GM23248 (cell line): Measurements from ENCODE around the gene RABL6. TPM values are rescaled to one million over a fixed set of nuclear protein-coding genes. Genes with fewer than 3 reads are reported as not detected.
A peak's percentile ranks its signal among the peaks of the same experiment; 100 is the strongest.
"Not testable (repeated sequence)": the region's sequence is repeated elsewhere in the genome, so short reads cannot be mapped to it uniquely, and the experiment has no call there.

ENCODE experiments used
- DNase-seq: peaks from one replicate; pipeline ENCODE4 v3.0.0-alpha.2; 2015
- H2AFZ ChIP-seq: fragments of 200-600 bp; sonication (generic); 2 replicates; pipeline ENCODE4 v1.6.1; 2016; ENCODE audit warnings: antibody characterized with exemption
- H3F3A ChIP-seq: fragments of 200-600 bp; sonication (generic); 2 replicates; pipeline ENCODE4 v1.6.1; 2016; ENCODE audit warnings: mild to moderate bottlenecking, antibody characterized with exemption, mixed run types; ENCODE audit not compliant: insufficient read depth
- H3K27ac ChIP-seq: fragments of 200-600 bp; sonication (generic); 2 replicates; pipeline ENCODE4 v1.5.1; 2016; ENCODE audit warnings: mild to moderate bottlenecking
- H3K27me3 ChIP-seq: fragments of 200-600 bp; sonication (generic); replicated peaks from 2 replicates; pipeline ENCODE4 v1.6.1; 2016; ENCODE audit warnings: mild to moderate bottlenecking; ENCODE audit not compliant: insufficient read depth
- H3K36me3 ChIP-seq: fragments of 200-600 bp; sonication (generic); 2 replicates; pipeline ENCODE4 v1.6.1; 2016; ENCODE audit warnings: low read depth, mild to moderate bottlenecking
- H3K4me1 ChIP-seq: fragments of 200-600 bp; sonication (generic); 2 replicates; pipeline ENCODE4 v1.6.1; 2016; ENCODE audit warnings: mild to moderate bottlenecking; ENCODE audit not compliant: insufficient read depth
- H3K4me2 ChIP-seq: fragments of 200-600 bp; sonication (generic); one replicate; pipeline ENCODE4 v1.6.1; 2016; ENCODE audit warnings: mild to moderate bottlenecking; ENCODE audit not compliant: unreplicated experiment
- H3K4me3 ChIP-seq: fragments of 200-600 bp; sonication (generic); 2 replicates; pipeline ENCODE4 v1.5.1; 2016; ENCODE audit warnings: mild to moderate bottlenecking
- H3K79me2 ChIP-seq: fragments of 200-600 bp; sonication (generic); 2 replicates; pipeline ENCODE4 v1.6.1; 2016; ENCODE audit warnings: mild to moderate bottlenecking; ENCODE audit not compliant: insufficient read depth
- H3K9ac ChIP-seq: fragments of 200-600 bp; sonication (generic); 2 replicates; pipeline ENCODE4 v1.6.1; 2016; ENCODE audit warnings: mild to moderate bottlenecking
- H3K9me2 ChIP-seq: fragments of 200-600 bp; sonication (generic); 2 replicates; pipeline ENCODE4 v1.6.1; 2016; ENCODE audit warnings: mixed run types, mild to moderate bottlenecking, moderate library complexity; ENCODE audit not compliant: insufficient read depth
- H3K9me3 ChIP-seq: fragments of 200-600 bp; sonication (generic); one replicate; pipeline ENCODE4 v1.6.1; 2017; ENCODE audit warnings: low read depth
- H4K20me1 ChIP-seq: fragments of 200-600 bp; sonication (generic); 2 replicates; pipeline ENCODE4 v1.6.0; 2016; ENCODE audit not compliant: insufficient read depth
- EZH2 ChIP-seq: fragments of 200-600 bp; sonication (generic); IDR thresholded peaks from 2 replicates; pipeline ENCODE4 v1.6.1; 2018; ENCODE audit warnings: antibody characterized with exemption, mild to moderate bottlenecking; ENCODE audit not compliant: insufficient read depth, poor library complexity, severe bottlenecking
- EZH2phosphoT487 ChIP-seq: fragments of 200-600 bp; sonication (generic); IDR thresholded peaks from 2 replicates; pipeline ENCODE4 v1.6.1; 2018; ENCODE audit warnings: antibody characterized with exemption, moderate library complexity, mild to moderate bottlenecking, low read depth; ENCODE audit not compliant: insufficient read depth
- WGBS, 2 experiments: methylation state at CpG; one replicate each; pipeline ENCODE4 v1.1.6; 2015 to 2017; ENCODE audit warnings: low lambda C conversion rate in 2 of 2, low coverage in 1 of 2; ENCODE audit errors: missing lambda C conversion rate in 2 of 2; 5-methylcytosine and 5-hydroxymethylcytosine counted together
- in situ Hi-C: fragments of 300-500 bp; cut with MboI; formaldehyde crosslinking; loops from 2 replicates; pipeline ENCODE4 v1.15.0; 2020
- polyA plus RNA-seq: library from polyadenylated mRNA; unstranded; fragments of >200 nt; fragmentation: Nextera tagmentation; extraction: Ambion mirVana; gene quantifications from 2 replicates; pipeline ENCODE4 v1.2.1, GENCODE V29; 2016
- total RNA-seq: library from RNA; depleted of rRNA; stranded (reverse); fragments of >200 nt; shearing (Covaris generic); gene quantifications from 2 replicates; pipeline ENCODE4 v1.2.3, GENCODE V29; 2014

Gene RABL6
- total and polyA plus RNA-seq, 2 experiments from 2014 or later = 22.0 to 81.1 TPM

- peaks cover 5% of the 10 kb centered on the region for H3K4me1 ChIP-seq
- no peaks in the 10 kb centered on the region for H3K36me3 ChIP-seq
- H3K9ac ChIP-seq = 0 out of 2 replicates have a peak overlapping the region, but pooled peaks have one; percentile 35
- DNase-seq = peak; percentile 72
- 16 to 19% methylated on average over 21 of the region's 21 CpGs for WGBS, 2 experiments
- no peaks in the 10 kb centered on the region for H3K9me2 ChIP-seq
- H3K4me3 ChIP-seq = no peak overlapping the region
- peak overlapping the region; percentile 37 for H3K4me2 ChIP-seq
- no peaks in the 10 kb centered on the region for H3K9me3 ChIP-seq
- no peak overlapping the region for H3K27ac ChIP-seq
- in situ Hi-C loops = no loop called here
- 0 out of 2 replicates have a peak, but pooled peaks cover 5% of the 10 kb centered on the region for H3K79me2 ChIP-seq
- TF ChIP-seq EZH2phosphoT487 (no peak), EZH2 (no peak)
- no peaks in the 10 kb centered on the region for H4K20me1 ChIP-seq
- peaks cover 4% of the 10 kb centered on the region; the same call in 1 of the 2 replicates for H3F3A ChIP-seq
- no peak overlapping the region; the same call in 1 of the 2 replicates for H2AFZ ChIP-seq
- H3K27me3 ChIP-seq = no peaks in the 10 kb centered on the region
Observed at GRCh38 chr9:136787690-136788400, 19.9 kb upstream of the RABL6 start.

GRCh38 chr9:136788644-136789522 lies 18.9 kb upstream of the RABL6 start:
- in situ Hi-C loops, H3K27ac ChIP-seq, H3K36me3 ChIP-seq, H3K4me1 ChIP-seq, H3K4me3 ChIP-seq, H3F3A ChIP-seq, H3K9me3 ChIP-seq, H3K4me2 ChIP-seq, H3K9ac ChIP-seq, H2AFZ ChIP-seq, H4K20me1 ChIP-seq, DNase-seq, H3K79me2 ChIP-seq, H3K27me3 ChIP-seq, H3K9me2 ChIP-seq: not testable (repeated sequence)
- 80 to 81% methylated on average over 27 of the region's 27 CpGs for WGBS, 2 experiments

GRCh38 chr9:136789523-136789937 lies 18.2 kb upstream of the RABL6 start:
- Histone ChIP-seq H3K4me3 (no peak overlapping the region), H3K9me2 (no peaks in the 10 kb centered on the region), H3K4me2 (no peak overlapping the region), H3K9ac (no peak overlapping the region), H4K20me1 (no peaks in the 10 kb centered on the region), H3K36me3 (no peaks in the 10 kb centered on the region), H3K27ac (no peak overlapping the region), H3K4me1 (peaks cover 5% of the 10 kb centered on the region), H3F3A (peaks cover 4% of the 10 kb centered on the region; the same call in 1 of the 2 replicates), H3K79me2 (0 out of 2 replicates have a peak, but pooled peaks cover 5% of the 10 kb centered on the region), H3K9me3 (no peaks in the 10 kb centered on the region), H3K27me3 (no peaks in the 10 kb centered on the region), H2AFZ (no peak overlapping the region)
- no peak for TF ChIP-seq EZH2phosphoT487
- no peak for TF ChIP-seq EZH2
- in situ Hi-C loops = no loop called here
- WGBS, 2 experiments = 66 to 77% methylated on average over 3 of the region's 3 CpGs
- DNase-seq = no peak

- H3K79me2 ChIP-seq = 0 out of 2 replicates have a peak, but pooled peaks cover 5% of the 10 kb centered on the region
- H4K20me1 ChIP-seq = no peaks in the 10 kb centered on the region
- peak within 1 kb of the TSS; percentile 84 for H3K4me3 ChIP-seq
- WGBS, 2 experiments = 0 to 3% methylated on average over 18 to 56 of the region's 70 CpGs
- H3F3A ChIP-seq = peaks cover 4% of the 10 kb centered on the region; the same call in 1 of the 2 replicates
- peak within 1 kb of the TSS; percentile 81 for H3K4me2 ChIP-seq
- H3K36me3 ChIP-seq = no peaks in the 10 kb centered on the region
- peak within 1 kb of the TSS; percentile 46 for H3K27ac ChIP-seq
- H3K9me3 ChIP-seq = no peaks in the 10 kb centered on the region
- DNase-seq = peak; percentile 100
- H3K9me2 ChIP-seq = no peaks in the 10 kb centered on the region
- peaks cover 5% of the 10 kb centered on the region for H3K4me1 ChIP-seq
- TF ChIP-seq EZH2phosphoT487 = no peak
- in situ Hi-C loops = no loop called here
- H3K9ac ChIP-seq = peak within 1 kb of the TSS; percentile 75
- peak within 1 kb of the TSS; percentile 80 for H2AFZ ChIP-seq
- peaks cover 4% of the 10 kb centered on the region; the same call in 1 of the 2 replicates for H3K27me3 ChIP-seq
Observed at GRCh38 chr9:136790640-136791515, 16.9 kb upstream of the RABL6 start, which contains the start of gene TMEM141. TMEM141 (plus strand) TSS chr9:136791344; CDS start chr9:136791371, 27 bp downstream.
